B cell (primary cell): ENCODE results near the gene PLCL1. TPM values are rescaled to one million over a fixed set of nuclear protein-coding genes. Genes with fewer than 3 reads are reported as not detected.

Source experiments
- ATAC-seq: fragments of 200-7000 bp; cut with Tn5 transposase; one replicate; pipeline ENCODE4 v1.10.0; 2021; ENCODE audit warnings: low read depth, mild to moderate bottlenecking, moderate number of reproducible peaks, moderate library complexity
- CTCF ChIA-PET: fragments of 350-600 bp; sonication (Branson Sonifier 250); formaldehyde crosslinking; loops from one replicate; lab custom pipeline; 2021; ENCODE audit warnings: antibody characterized with exemption, inconsistent platforms; lab: Charles Lee
- POLR2A ChIA-PET: fragments of 350-600 bp; sonication (Branson Sonifier 250); formaldehyde crosslinking; loops from one replicate; lab custom pipeline; 2021; ENCODE audit warnings: antibody characterized with exemption; lab: Charles Lee
- DNase-seq: peaks from one replicate; pipeline ENCODE4 v3.0.0; 2013
- H2AFZ ChIP-seq: 2 replicates; pipeline ENCODE4 v1.6.1; 2012; ENCODE audit warnings: mild to moderate bottlenecking, low read depth, low read length; ENCODE audit not compliant: insufficient read depth, poor library complexity, severe bottlenecking
- H3K27ac ChIP-seq, 2 donors: 1 replicate in 1 of 2; 2 replicates in 1 of 2; pipeline ENCODE4 v1.5.1; 2012 to 2013; ENCODE audit warnings: low read length in 2 of 2, mild to moderate bottlenecking in 2 of 2, moderate library complexity in 1 of 2
- H3K27me3 ChIP-seq, 4 experiments: fragments of 200-600 bp in 1 of 4; sonication (generic) in 1 of 4; replicated peaks in 1 of 4; 1 replicate in 2 of 4; 2 replicates in 2 of 4; pipeline versions ENCODE4 v1.6.1 to v1.7.0; 2013 to 2016; ENCODE audit warnings: low read length in 3 of 4, mild to moderate bottlenecking in 2 of 4, mixed read lengths in 1 of 4, moderate library complexity in 1 of 4; ENCODE audit not compliant: insufficient read depth in 4 of 4, control insufficient read depth in 3 of 4; ENCODE audit errors: control extremely low read depth in 1 of 4
- H3K36me3 ChIP-seq, 2 experiments: replicated peaks in 1 of 2; 1 replicate in 1 of 2; 2 replicates in 1 of 2; pipeline versions ENCODE4 v1.6.1 to v1.7.1; 2013; ENCODE audit warnings: low read length in 1 of 2; ENCODE audit not compliant: insufficient read depth in 2 of 2, control insufficient read depth in 1 of 2; ENCODE audit errors: control extremely low read depth in 1 of 2, extremely low read depth in 1 of 2
- H3K4me1 ChIP-seq, 2 donors: fragments of 200-600 bp in 1 of 2; sonication (generic) in 1 of 2; 1 replicate in 1 of 2; 2 replicates in 1 of 2; pipeline versions ENCODE4 v1.5.1 to v1.6.1; 2013 to 2017; ENCODE audit warnings: low read length in 2 of 2; ENCODE audit not compliant: control insufficient read depth in 2 of 2, insufficient read depth in 2 of 2
- H3K4me2 ChIP-seq: replicated peaks from 2 replicates; pipeline ENCODE3; 2012; ENCODE audit warnings: mild to moderate bottlenecking, low read depth, low read length; ENCODE audit not compliant: poor library complexity, severe bottlenecking
- H3K4me3 ChIP-seq, 5 experiments: fragments of 200-600 bp in 1 of 5; sonication (generic) in 1 of 5; 1 replicate in 3 of 5; 2 replicates in 2 of 5; pipeline versions ENCODE4 v1.5.1 to v1.7.0; 2011 to 2016; ENCODE audit warnings: low read length in 4 of 5, mild to moderate bottlenecking in 4 of 5, low read depth in 2 of 5, control low read depth in 1 of 5, moderate library complexity in 1 of 5; ENCODE audit not compliant: insufficient read depth in 1 of 5; ENCODE audit errors: control extremely low read depth in 1 of 5, extremely low read depth in 1 of 5
- H3K79me2 ChIP-seq: fragments of 200-600 bp; sonication (generic); one replicate; pipeline ENCODE4 v1.6.0; 2016; ENCODE audit warnings: low read length; ENCODE audit not compliant: control insufficient read depth, insufficient read depth
- H3K9ac ChIP-seq: fragments of 200-600 bp; sonication (generic); 2 replicates; pipeline ENCODE4 v1.6.1; 2017; ENCODE audit warnings: mild to moderate bottlenecking, low read length, moderate library complexity
- H3K9me3 ChIP-seq, 3 donors: one replicate each; pipeline versions ENCODE4 v1.6.1 to v1.7.1; 2013; ENCODE audit warnings: low read length in 2 of 3; ENCODE audit not compliant: control insufficient read depth in 2 of 3, insufficient read depth in 1 of 3; ENCODE audit errors: control extremely low read depth in 1 of 3
- H4K20me1 ChIP-seq: 2 replicates; pipeline ENCODE4 v1.6.0; 2012; ENCODE audit warnings: mild to moderate bottlenecking, low read length; ENCODE audit not compliant: insufficient read depth, control insufficient read depth, poor library complexity, severe bottlenecking
- H3K27ac Mint-ChIP-seq: one replicate; pipeline ENCODE4 v1.8.0; 2021; ENCODE audit warnings: mixed read lengths
- H3K27me3 Mint-ChIP-seq: one replicate; pipeline ENCODE4 v1.8.0; 2021; ENCODE audit warnings: mixed read lengths
- H3K4me1 Mint-ChIP-seq: one replicate; pipeline ENCODE4 v1.8.0; 2021; ENCODE audit warnings: mixed read lengths
- H3K4me3 Mint-ChIP-seq: one replicate; pipeline ENCODE4 v1.8.0; 2021; ENCODE audit warnings: mixed read lengths
- H3K9me3 Mint-ChIP-seq: one replicate; pipeline ENCODE4 v1.8.0; 2022; ENCODE audit warnings: mixed read lengths; ENCODE audit not compliant: insufficient read depth
- CTCF ChIP-seq: fragments of 200-600 bp; IDR thresholded peaks from one replicate; pipeline ENCODE4 v1.8.0; 2022; ENCODE audit warnings: antibody characterized with exemption, mild to moderate bottlenecking
- EZH2 ChIP-seq: IDR thresholded peaks from 2 replicates; pipeline ENCODE4 v1.6.1; 2012; ENCODE audit warnings: borderline replicate concordance, low read depth, mild to moderate bottlenecking, moderate library complexity, low read length; ENCODE audit not compliant: insufficient read depth, poor library complexity, severe bottlenecking
- WGBS: methylation state at CpG from one replicate; pipeline ENCODE4 v1.1.5; 2013; ENCODE audit warnings: missing lambda C conversion rate; ENCODE audit not compliant: insufficient coverage; 5-methylcytosine and 5-hydroxymethylcytosine counted together
- intact Hi-C: fragments of 100-400 bp; cut with micrococcal nuclease; formaldehyde crosslinking; loops from one replicate; pipeline ENCODE4 v1.10.0; 2022
- polyA plus RNA-seq: library from polyadenylated mRNA; depleted of rRNA; stranded (reverse); fragments of >200 nt; gene quantifications from 2 replicates; pipeline ENCODE4 v1.2.3, GENCODE V29; 2012
- total RNA-seq, 2 donors: library from RNA; stranded (reverse); fragments of 120-200 nt in 1 of 2; gene quantifications; 1 replicate in 1 of 2; 2 replicates in 1 of 2; pipeline versions ENCODE4 v1.2.3 to v1.2.4, GENCODE V29; 2013 to 2022

PLCL1 gene
- total and polyA plus RNA-seq, 2 donors (not counting 1 experiment from before 2014, with no cell fraction given): 0.07 to 0.25 TPM

GRCh38 chr2:198077477-198077876, 273.1 kb downstream of the PLCL1 start:
- Histone ChIP-seq H2AFZ (no peak overlapping the region), H3K27me3 (no peaks in the 10 kb centered on the region), H3K27ac (no peak overlapping the region), H3K9me3 (no peaks in the 10 kb centered on the region), H3K9ac (no peak overlapping the region), H3K79me2 (no peaks in the 10 kb centered on the region), H4K20me1 (no peaks in the 10 kb centered on the region), H3K4me2 (no peak overlapping the region), H3K36me3 (no peaks in the 10 kb centered on the region), H3K4me1 (no peaks in the 10 kb centered on the region), H3K4me3 (no peak overlapping the region)
- ATAC-seq: no peak
- H3K9me3 Mint-ChIP-seq: no peaks in the 10 kb centered on the region
- H3K27ac Mint-ChIP-seq: no peak overlapping the region
- no CpG with 5 or more reads among the region's 1 CpG for WGBS
- DNase-seq: no peak
- ChIA-PET CTCF (no interaction called here), POLR2A (no interaction called here)
- TF ChIP-seq CTCF (no peak), EZH2 (no peak)
- no peaks in the 10 kb centered on the region for H3K27me3 Mint-ChIP-seq
- no peaks in the 10 kb centered on the region for H3K4me1 Mint-ChIP-seq
- no peak overlapping the region for H3K4me3 Mint-ChIP-seq
- intact Hi-C loops: no loop called here

DNA sequence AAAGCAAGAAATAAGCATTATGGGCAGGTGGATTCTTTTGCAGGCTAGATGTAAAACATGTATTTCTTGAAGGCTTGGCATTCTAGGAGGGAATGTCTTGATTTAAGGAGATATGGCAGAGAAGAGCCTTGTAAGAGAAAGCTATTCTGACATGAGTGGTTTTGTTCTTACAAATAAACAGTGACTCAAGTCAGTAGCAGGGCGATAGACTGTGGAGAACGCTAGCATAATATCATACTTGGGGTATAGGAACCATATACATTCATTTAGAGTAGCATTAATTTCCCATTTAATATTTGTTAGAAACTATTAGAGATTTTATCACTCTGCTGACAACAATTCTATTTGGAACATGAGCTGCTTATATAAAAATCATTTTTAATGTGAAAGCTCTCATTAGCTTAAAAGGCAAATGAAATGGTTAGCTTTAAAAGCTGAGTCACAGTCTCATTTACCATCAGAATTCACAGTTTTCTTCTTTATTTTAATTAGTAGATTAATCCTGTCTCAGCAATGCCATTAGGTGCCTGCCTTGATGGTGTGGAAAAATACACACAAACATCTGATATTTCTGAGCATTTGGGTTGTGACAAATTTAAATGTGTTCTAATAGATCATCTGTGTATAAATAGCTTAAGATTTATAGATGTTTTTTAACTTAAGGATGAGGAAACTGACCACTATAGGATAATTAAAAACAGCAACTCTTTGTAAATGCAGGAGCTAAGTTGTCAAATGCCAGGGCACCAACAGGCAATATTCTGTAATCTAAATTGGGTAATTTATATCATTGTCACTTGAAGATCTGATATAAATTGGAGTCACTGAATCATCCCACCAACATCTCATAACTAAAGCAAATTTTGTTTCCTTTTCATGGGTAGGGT, 276.7 kb downstream of the PLCL1 start:
- intact Hi-C loops: no loop called here
- no peaks in the 10 kb centered on the region for H3K9me3 Mint-ChIP-seq
- no peak for TF ChIP-seq CTCF
- no peak for TF ChIP-seq EZH2
- no peaks in the 10 kb centered on the region for H3K4me1 Mint-ChIP-seq
- ChIA-PET CTCF (no interaction called here), POLR2A (interaction anchor here (0.6 kb wide), 1 partner anchor 10 kb away, joined by 4 read pairs; no protein-coding TSS in a partner anchor)
- H2AFZ ChIP-seq: no peak overlapping the region
- H3K27me3 Mint-ChIP-seq: no peaks in the 10 kb centered on the region
- no peak overlapping the region for H3K9ac ChIP-seq
- no peak overlapping the region for H3K4me3 Mint-ChIP-seq
- H3K27me3 ChIP-seq: no peaks in the 10 kb centered on the region
- H4K20me1 ChIP-seq: no peaks in the 10 kb centered on the region
- no peak overlapping the region for H3K27ac ChIP-seq
- no peak overlapping the region for H3K4me2 ChIP-seq
- DNase-seq (no peak), ATAC-seq (no peak)
- no peaks in the 10 kb centered on the region for H3K4me1 ChIP-seq
- WGBS: no CpG with 5 or more reads among the region's 2 CpGs
- H3K4me3 ChIP-seq: no peak overlapping the region
- no peaks in the 10 kb centered on the region for H3K79me2 ChIP-seq
- H3K36me3 ChIP-seq: no peaks in the 10 kb centered on the region
- no peak overlapping the region for H3K27ac Mint-ChIP-seq
- H3K9me3 ChIP-seq: no peaks in the 10 kb centered on the region
